ENCODE measurements around the gene LSR.
"Not testable (repeated sequence)": the region's sequence is repeated elsewhere in the genome, so short reads cannot be mapped to it uniquely, and the experiment has no call there.

LSR gene

GRCh38 chr19:35219008-35219407, 29.8 kb upstream of the LSR start:
- no peak for DNase-seq (ENCODE audit: low spot score)

DNA sequence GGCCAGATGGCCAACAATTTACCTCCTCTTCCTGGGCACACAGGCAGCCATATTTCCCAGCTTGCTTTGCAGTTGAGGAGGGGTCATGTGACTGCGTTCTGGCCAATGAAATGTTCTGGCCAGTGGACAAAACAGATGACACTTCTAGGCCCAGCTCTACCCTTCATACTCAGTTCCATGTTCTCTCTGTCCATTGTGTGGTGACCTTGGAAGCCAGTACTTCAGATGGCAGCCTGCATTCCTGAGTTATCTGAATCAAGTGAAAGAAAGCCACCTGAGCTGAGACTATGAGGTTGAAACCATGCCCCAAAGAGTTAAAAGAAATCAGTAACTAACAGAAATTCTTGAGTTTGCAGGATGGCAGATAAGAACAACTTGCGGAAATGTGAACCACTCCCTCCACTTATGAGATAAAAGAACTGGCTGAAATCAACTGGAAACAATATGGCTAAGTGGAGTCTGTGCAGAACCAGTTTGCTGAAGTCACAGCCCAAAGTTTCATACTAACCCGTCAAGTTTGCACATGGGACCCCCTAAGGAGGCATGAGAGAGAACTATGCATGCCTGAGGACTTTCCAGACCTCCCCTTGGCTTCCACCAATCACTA, 28.4 kb upstream of the LSR start:
- DNase-seq (ENCODE audit: low spot score), result no peak

- not testable (repeated sequence) for DNase-seq (ENCODE audit: low spot score)
These were observed 27.7 kb upstream of the LSR start for GRCh38 chr19:35220973-35221590.

DNA sequence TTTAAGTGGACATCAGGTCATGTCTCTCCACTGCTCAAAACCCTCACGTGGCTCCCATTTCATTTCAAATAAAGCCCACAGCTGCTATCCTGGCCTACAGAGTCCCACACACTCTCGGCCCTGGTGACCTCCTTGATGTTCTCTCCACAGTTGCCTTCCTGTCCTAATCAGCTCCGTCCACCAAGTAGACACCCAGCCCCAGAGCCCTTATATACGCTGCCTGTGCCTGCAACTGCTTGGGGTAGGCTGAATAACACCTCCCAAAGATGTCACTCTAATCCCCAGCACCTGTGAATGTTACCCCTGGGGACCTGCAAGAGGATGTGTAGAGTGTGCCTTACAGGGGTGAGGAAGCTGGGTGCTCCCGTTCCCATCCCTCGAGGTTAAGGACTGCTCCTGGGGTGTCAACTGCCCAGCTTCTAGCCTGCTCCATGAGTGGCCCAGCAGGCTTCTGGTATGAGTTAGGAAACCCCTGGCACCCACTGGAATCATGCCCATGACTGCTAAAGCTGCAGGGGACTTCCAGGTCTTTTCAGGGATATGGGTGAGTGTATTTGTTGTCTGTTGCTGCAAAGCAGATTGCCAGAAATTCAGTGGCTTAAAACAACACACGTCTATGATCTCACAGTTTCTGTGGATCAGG, 26.3 kb upstream of the LSR start:
- DNase-seq (ENCODE audit: low spot score), result no peak

DNA sequence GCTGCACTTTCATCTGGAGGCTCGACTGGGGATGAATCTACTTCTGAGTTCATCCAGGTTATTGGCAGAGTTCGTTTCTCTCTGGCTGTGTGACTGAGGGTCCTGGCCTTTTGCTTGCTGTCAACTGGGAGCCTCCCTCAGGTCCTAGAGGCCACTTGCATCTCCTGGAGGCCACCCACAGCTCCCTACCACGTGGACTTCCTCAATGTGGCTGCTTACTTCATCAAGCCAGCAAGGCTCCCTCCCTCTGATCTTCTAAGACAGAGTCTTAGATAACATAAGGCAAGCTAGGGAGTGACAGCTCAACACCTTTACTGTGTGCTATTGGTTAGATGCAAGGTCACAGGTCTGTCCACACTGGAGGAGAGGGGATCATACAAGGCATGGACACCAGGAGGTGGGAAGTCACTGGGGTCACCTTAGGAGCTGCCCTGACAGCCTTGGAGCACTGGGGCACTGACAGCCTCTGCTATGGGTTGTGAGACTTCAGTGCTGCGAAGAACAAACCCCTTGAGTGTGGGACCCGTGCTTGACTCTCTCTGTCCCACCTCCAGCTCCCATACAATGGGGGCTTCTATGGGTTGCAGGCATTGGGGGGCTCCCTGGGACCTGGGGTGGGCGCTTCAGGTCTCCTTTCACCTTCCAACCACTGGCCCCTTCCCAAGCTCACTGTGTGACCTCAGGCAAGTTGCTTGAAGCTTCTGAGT, 25.6 kb upstream of the LSR start:
- no peak for DNase-seq (ENCODE audit: low spot score)

- no peak for DNase-seq (ENCODE audit: low spot score)
These were observed 24.8 kb upstream of the LSR start for GRCh38 chr19:35223862-35224505.

DNA sequence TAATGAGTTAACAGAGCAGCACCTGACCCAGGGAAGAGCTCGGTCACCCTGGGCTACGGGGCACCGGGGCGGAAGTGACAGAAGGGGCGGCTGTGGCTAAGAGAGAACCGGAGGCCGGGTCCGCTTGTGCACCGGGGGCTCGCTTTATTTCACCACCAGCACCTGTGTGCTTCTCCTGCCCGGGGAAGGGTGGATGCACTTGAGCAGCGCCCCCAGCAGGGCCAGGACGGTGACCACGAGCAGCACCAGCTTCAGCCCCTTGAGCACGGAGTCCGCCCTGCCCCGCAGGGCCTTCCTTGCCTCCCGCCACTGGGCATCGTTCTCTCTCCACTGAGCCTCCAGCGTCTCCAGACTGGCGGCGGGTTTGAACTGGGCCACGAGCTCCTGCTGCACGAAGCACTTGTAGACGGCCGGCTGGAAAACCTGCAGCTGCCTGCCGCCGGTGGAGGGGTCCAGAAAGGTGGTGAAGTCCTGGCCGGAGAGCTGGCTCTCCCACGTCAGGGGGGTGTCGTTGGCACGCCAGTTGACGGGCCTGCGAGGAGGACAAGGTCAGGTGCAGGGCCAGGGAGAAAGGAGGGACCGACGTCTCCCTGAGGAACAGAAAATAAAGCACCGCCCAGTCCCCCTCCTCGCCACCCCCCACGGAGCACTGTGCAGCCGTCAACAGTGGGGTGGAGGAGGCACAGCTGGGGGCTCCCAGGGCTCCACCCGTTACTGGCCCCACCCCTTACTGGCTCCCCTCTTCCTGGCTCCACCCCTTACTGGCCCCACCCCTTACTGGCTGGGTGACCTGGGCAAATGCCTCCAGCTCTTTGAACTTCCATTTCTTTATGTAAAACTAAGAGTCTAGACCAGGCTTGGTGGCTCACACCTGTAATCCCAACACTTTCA, 23.9 kb upstream of the LSR start:
- no peak for DNase-seq (ENCODE audit: low spot score)

DNA sequence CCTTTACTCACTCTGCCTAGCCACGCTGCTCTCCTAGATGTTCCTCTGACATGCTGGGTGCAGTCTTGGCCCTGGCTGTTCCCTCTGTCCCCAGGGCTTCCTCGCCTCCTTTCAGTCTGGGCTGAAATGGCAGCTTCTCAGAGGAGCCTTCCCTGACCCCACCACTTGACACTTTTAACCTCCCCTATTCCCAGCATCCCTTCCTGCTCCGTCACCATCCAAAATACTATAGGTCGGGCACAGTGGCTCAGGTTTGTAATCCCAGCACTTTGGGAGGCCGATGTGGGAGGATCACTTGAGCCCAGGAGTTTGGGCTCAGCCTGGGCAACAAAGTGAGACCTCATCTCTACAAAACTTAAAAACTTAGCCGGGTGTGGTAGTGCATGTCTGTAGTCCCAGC, 22.9 kb upstream of the LSR start:
- DNase-seq (ENCODE audit: low spot score), result no peak

GRCh38 chr19:35226748-35227147, 22.1 kb upstream of the LSR start:
- DNase-seq (ENCODE audit: low spot score), result no peak

- peak; percentile 70 for DNase-seq (ENCODE audit: low spot score)
These were observed 20.4 kb upstream of the LSR start, which contains the start of gene FAM187B for GRCh38 chr19:35228177-35228930. Gene FAM187B (minus strand): TSS chr19:35228739. CDS start chr19:35228680, 59 bp downstream.

- DNase-seq (ENCODE audit: low spot score), result no peak
These were observed 19.2 kb upstream of the LSR start for GRCh38 chr19:35229601-35230000.

GRCh38 chr19:35231956-35232645, 16.7 kb upstream of the LSR start:
- no peak for DNase-seq (ENCODE audit: low spot score)

DNA sequence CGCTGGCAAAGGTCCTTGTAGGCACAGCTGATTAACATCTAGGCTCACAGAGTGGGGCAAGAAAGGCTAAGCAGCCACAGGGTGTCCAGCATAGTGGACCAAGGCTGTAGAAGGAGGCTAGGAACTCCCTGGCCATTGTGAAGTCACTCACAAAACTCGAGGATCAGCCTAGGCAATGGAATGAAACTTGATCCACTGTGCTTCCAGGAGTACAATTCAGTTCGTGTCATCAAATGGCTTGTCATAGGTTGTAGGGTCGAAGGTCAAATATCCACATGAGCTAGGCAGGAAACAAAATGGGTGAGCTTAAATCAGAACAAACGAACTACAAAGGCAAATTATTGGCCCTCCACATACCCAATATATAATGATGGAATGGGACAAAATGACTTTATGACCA, 15.9 kb upstream of the LSR start:
- DNase-seq (ENCODE audit: low spot score), result no peak

DNA sequence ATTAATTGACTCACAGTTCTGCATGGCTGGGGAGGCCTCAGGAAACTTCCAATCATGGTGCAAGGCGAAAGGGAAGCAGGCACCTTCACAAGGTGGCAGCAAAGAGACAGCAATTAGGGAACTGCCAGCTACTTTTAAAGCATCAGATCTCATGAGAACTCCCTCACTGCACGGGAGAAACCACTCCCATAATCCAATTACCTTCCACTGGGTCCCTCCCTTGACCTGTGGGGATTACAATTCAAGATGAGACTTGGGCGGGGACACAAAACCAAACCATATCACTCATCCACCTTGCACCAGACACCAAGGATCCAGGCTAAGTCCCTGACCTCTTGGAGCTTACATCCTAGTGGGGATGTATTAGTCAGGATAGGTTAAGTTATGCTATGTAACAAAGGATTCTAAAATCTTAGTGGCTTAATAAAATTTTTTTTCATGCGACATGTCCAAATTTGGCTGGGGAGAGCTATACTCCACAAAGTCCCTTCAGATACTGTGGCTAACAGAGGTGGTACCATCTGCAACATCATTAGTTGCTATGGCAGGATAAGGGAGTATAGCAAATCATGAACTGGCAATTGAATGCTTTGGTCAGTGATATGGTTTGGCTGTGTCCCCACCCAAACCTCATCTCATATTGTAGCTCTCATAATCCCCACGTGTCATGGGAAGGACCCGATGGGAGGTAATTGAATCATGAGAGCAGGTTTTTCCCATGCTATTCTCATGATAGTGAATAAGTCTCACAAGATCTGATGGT, 12.0 kb upstream of the LSR start:
- DNase-seq (ENCODE audit: low spot score), result no peak

DNA sequence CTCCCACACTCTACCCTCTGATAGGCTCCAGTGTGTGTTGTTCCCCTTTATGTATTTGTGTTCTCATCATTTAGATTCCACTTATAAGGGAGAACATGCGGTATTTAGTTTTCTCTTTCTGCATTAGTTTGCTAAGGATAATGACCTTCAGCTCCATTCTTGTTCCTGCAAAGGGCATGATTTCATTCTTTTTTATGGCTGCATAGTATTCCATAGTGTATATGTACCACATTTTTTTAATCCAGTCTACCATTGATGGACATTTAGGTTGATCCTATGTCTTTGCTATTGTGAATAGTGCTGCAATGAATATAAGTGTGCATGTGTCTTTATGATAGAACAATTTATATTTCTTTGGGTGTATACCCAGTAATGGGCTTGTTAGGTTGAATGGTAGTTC, 9.2 kb upstream of the LSR start:
- DNase-seq (ENCODE audit: low spot score), result not testable (repeated sequence)

- DNase-seq (ENCODE audit: low spot score), result peak; percentile 45
These were observed 8.5 kb upstream of the LSR start for GRCh38 chr19:35240327-35240726.

- DNase-seq (ENCODE audit: low spot score), result no peak
These were observed 7.4 kb upstream of the LSR start for GRCh38 chr19:35241417-35241816.

- no peak for DNase-seq (ENCODE audit: low spot score)
These were observed 2.2 kb upstream of the LSR start for GRCh38 chr19:35246466-35247092.

Data from Ammon's horn (tissue), 1 donor.